ENCODE data around the gene UQCRC1.
"Not testable (repeated sequence)": the region's sequence is repeated elsewhere in the genome, so short reads cannot be mapped to it uniquely, and the experiment has no call there.

The UQCRC1 gene

DNA sequence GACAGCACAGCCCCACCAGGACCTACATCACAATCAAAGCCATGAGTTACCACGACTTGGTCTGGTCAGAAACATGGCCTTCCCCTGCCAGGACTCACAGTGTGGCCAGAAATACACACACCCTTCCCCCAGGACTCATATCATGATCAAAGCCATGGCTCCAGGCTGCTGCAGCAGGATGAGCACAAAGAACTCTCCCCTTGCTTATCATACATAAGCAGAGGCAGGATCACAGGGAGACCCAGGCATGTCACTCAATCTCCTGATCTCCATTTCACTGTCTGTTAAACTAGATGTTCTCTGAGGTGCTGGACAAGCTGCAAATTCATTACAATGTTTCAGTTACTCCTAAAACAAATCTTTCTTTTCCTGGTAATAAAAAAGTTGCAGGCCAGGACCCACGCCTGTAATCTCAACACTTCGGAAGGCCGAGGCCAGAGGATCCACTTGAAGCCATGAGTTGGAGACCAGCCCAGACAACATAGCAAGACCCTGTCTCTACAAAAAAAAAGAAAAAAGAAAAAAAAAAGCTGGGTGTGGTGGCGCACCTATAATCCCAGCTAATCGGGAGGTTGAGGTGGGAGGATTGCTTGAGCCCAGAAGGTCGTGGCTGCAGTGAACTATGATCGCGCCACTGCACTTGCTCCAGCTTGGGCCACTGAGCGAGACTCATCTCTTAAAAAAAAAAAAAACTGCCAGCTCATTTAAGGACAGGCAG lies 54.1 kb downstream of the UQCRC1 start:
- DNase-seq (ENCODE audit: low read depth): no peak

- DNase-seq (ENCODE audit: low read depth): no peak
Observed at GRCh38 chr3:48553886-48554845, 55.3 kb downstream of the UQCRC1 start.

GRCh38 chr3:48553361-48553760 lies 56.1 kb downstream of the UQCRC1 start:
- no peak for DNase-seq (ENCODE audit: low read depth)

DNA sequence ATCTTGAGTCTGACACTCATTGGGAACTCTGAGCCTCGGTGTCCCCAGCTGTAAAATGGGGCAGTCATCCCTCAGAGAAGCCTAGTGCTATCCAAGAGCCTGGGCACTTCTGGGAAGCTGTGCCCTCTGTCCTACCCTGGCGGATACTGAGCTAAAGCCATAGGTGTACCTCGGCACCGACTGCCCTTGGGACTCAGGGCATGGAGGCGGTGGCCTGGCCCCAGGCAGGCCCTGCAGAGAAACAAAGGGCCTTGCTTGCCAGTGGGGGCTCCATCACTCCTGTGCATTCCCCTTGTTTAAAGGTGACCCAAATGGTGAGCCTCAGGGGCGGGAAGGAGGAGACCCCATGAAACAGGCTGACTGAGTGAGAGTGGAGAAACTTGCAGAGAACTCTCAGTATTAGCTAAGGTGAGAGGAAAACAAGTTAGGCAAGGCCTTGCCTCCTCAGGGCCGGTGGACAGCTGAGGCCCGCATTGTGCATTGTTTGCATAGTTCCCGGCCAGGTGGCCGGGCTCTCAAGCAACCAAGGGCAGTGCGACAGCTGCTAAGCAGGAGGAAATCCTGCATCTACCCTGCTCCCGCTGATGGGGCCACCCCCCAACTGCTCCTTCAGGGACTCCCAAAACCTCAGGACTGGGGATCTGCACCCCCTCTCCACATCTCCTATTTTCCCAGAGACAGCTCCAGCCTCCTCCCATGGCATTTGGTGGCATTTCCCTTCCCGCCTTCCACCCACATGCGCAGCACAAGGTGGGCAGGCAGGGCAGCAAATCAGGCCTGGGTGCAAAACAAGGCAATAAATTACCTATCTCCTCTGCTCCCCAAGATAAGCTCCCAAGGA lies 57.1 kb downstream of the UQCRC1 start:
- DNase-seq (ENCODE audit: low read depth): no peak

GRCh38 chr3:48551651-48552050 lies 57.8 kb downstream of the UQCRC1 start:
- DNase-seq (ENCODE audit: low read depth): not testable (repeated sequence)
